Measurements from ENCODE around the gene KLHDC8A. TPM values are rescaled to one million over a fixed set of nuclear protein-coding genes. Genes with fewer than 3 reads are reported as not detected.

The KLHDC8A gene
- total and polyA plus RNA-seq, 2 of the 13 experiments (the other 11 are each of a cell fraction or from before 2014, with no cell fraction given), result not detected

DNA sequence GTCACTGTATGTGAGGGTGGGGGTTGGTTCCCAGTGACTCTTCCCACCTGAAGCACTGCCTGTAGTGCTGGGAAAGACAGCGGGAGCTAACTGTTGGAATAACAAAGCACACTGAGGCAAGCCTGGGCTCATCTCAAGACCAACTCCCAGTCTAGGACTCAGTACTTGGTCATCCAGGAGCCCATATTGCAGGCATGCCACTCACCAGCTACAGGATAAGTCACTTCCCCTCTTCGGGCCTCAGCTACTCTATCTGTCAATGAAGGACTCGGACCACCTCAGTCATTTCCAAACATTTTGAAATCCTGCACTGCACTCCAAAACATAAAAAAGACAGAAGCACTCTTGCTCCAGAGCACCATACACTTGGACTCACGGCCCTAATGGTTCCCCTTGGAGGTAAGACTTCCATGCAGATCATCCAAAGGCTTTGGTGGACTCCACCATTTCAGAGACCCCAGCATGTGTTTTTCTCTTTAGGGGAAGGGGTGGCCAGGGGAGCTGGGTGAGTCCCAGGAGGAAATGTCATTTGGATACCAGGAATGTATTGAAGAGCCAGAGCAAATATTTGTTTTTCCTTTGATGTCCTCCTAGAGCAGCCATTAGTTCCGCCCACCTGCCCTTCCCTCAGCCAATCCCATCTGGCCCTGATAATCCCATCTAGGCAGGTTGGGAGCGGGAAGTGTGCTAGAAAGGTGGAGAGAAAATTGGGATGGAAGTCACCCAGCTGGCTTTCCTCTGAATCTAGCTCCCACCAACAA lies 38.3 kb downstream of the KLHDC8A start (continued):
- TF ChIP-seq ZNF792 (CRISPR knock-in tag; IDR thresholded peaks at IDR 0.05) (no peak), ZNF768 (CRISPR knock-in tag; IDR thresholded peaks at IDR 0.05) (no peak), ELF1 (CRISPR knock-in tag; IDR thresholded peaks at IDR 0.05) (no peak), ZNF563 (CRISPR knock-in tag; IDR thresholded peaks at IDR 0.05) (no peak), MTF2 (CRISPR knock-in tag; IDR thresholded peaks at IDR 0.05; ENCODE audit: borderline replicate concordance) (no peak), ZFP62 (CRISPR knock-in tag; IDR thresholded peaks at IDR 0.05) (no peak), NONO (IDR thresholded peaks at IDR 0.05) (no peak), NONO (CRISPR knock-in tag; conservative IDR thresholded peaks at IDR 0.05) (no peak), SP140L (CRISPR knock-in tag; IDR thresholded peaks at IDR 0.05; ENCODE audit: borderline replicate concordance) (no peak), FOXO1 (CRISPR knock-in tag; IDR thresholded peaks at IDR 0.05) (no peak), ZNF253 (CRISPR knock-in tag; IDR thresholded peaks at IDR 0.05; ENCODE audit: borderline replicate concordance) (no peak), NR2F6 (IDR thresholded peaks at IDR 0.05) (no peak; the same call in 1 of the 2 replicates), NR2F6 (CRISPR knock-in tag; IDR thresholded peaks at IDR 0.05) (0 out of 2 replicates have a peak, but pooled peaks have one; percentile 23), ZNF263 (CRISPR knock-in tag; IDR thresholded peaks at IDR 0.05) (0 out of 2 replicates have a peak, but pooled peaks have one; percentile 26), SYNCRIP (IDR thresholded peaks at IDR 0.05; ENCODE audit: insufficient read depth, low read depth, low read length) (no peak), ZNF260 (CRISPR knock-in tag; IDR thresholded peaks at IDR 0.05; ENCODE audit: borderline replicate concordance, low read depth) (no peak), SOX6 (IDR thresholded peaks at IDR 0.05) (no peak), SOX6 (CRISPR knock-in tag; IDR thresholded peaks at IDR 0.05) (no peak; the same call in 1 of the 2 replicates), PPARG (CRISPR knock-in tag; conservative IDR thresholded peaks at IDR 0.05) (no peak), ZFP90 (CRISPR knock-in tag; IDR thresholded peaks at IDR 0.05; ENCODE audit: borderline replicate concordance) (no peak), NFRKB (IDR thresholded peaks at IDR 0.05) (no peak), U2AF2 (IDR thresholded peaks at IDR 0.05; ENCODE audit: low read depth, low read length) (no peak), ZNF629 (CRISPR knock-in tag; conservative IDR thresholded peaks at IDR 0.05) (no peak), SUZ12 (IDR thresholded peaks at IDR 0.05; ENCODE audit: low read depth, low read length) (no peak), ZNF883 (CRISPR knock-in tag; IDR thresholded peaks at IDR 0.05; ENCODE audit: not compliant biosample characterization) (no peak)
- TF ChIP-seq, protein P1, sequence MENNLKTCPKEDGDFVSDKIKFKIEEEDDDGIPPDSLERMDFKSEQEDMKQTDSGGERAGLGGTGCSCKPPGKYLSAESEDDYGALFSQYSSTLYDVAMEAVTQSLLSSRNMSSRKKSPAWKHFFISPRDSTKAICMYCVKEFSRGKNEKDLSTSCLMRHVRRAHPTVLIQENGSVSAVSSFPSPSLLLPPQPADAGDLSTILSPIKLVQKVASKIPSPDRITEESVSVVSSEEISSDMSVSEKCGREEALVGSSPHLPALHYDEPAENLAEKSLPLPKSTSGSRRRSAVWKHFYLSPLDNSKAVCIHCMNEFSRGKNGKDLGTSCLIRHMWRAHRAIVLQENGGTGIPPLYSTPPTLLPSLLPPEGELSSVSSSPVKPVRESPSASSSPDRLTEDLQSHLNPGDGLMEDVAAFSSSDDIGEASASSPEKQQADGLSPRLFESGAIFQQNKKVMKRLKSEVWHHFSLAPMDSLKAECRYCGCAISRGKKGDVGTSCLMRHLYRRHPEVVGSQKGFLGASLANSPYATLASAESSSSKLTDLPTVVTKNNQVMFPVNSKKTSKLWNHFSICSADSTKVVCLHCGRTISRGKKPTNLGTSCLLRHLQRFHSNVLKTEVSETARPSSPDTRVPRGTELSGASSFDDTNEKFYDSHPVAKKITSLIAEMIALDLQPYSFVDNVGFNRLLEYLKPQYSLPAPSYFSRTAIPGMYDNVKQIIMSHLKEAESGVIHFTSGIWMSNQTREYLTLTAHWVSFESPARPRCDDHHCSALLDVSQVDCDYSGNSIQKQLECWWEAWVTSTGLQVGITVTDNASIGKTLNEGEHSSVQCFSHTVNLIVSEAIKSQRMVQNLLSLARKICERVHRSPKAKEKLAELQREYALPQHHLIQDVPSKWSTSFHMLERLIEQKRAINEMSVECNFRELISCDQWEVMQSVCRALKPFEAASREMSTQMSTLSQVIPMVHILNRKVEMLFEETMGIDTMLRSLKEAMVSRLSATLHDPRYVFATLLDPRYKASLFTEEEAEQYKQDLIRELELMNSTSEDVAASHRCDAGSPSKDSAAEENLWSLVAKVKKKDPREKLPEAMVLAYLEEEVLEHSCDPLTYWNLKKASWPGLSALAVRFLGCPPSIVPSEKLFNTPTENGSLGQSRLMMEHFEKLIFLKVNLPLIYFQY (CRISPR knock-in tag; IDR thresholded peaks at IDR 0.05; ENCODE audit: borderline replicate concordance), result no peak
- TF ChIP-seq, protein P2, sequence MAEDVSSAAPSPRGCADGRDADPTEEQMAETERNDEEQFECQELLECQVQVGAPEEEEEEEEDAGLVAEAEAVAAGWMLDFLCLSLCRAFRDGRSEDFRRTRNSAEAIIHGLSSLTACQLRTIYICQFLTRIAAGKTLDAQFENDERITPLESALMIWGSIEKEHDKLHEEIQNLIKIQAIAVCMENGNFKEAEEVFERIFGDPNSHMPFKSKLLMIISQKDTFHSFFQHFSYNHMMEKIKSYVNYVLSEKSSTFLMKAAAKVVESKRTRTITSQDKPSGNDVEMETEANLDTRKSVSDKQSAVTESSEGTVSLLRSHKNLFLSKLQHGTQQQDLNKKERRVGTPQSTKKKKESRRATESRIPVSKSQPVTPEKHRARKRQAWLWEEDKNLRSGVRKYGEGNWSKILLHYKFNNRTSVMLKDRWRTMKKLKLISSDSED (CRISPR knock-in tag; IDR thresholded peaks at IDR 0.05), result no peak
- TF ChIP-seq, protein P3, sequence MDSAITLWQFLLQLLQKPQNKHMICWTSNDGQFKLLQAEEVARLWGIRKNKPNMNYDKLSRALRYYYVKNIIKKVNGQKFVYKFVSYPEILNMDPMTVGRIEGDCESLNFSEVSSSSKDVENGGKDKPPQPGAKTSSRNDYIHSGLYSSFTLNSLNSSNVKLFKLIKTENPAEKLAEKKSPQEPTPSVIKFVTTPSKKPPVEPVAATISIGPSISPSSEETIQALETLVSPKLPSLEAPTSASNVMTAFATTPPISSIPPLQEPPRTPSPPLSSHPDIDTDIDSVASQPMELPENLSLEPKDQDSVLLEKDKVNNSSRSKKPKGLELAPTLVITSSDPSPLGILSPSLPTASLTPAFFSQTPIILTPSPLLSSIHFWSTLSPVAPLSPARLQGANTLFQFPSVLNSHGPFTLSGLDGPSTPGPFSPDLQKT (CRISPR knock-in tag; IDR thresholded peaks at IDR 0.05; ENCODE audit: borderline replicate concordance), result no peak

Data from HepG2 (cell line).